GM19467 (cell line): ENCODE results near the gene TTC24.
A peak's percentile ranks its signal among the peaks of the same experiment; 100 is the strongest.
"Not testable (repeated sequence)": the region's sequence is repeated elsewhere in the genome, so short reads cannot be mapped to it uniquely, and the experiment has no call there.

Experiments used
- ATAC-seq: cut with Tn5 transposase; IDR thresholded peaks from one replicate; pipeline ENCODE4 v1.9.1; 2021; ENCODE audit warnings: mild to moderate bottlenecking, moderate library complexity; ENCODE audit not compliant: unreplicated experiment

The TTC24 gene

GRCh38 chr1:156586323-156586722 lies 6.8 kb downstream of the TTC24 start:
- no peak for ATAC-seq

- no peak for ATAC-seq
Observed at GRCh38 chr1:156586892-156587477, 7.5 kb downstream of the TTC24 start.

GRCh38 chr1:156587927-156588326 lies 8.4 kb downstream of the TTC24 start:
- not testable (repeated sequence) for ATAC-seq

GRCh38 chr1:156589546-156589945 lies 10.0 kb downstream of the TTC24 start:
- ATAC-seq, result no peak

GRCh38 chr1:156590326-156591180 lies 11.0 kb downstream of the TTC24 start:
- no peak for ATAC-seq

GRCh38 chr1:156591181-156591431 lies 11.6 kb downstream of the TTC24 start:
- no peak for ATAC-seq

- ATAC-seq, result peak; percentile 80
Observed at GRCh38 chr1:156591432-156592157, 12.1 kb downstream of the TTC24 start, which contains the start of gene NAXE. Gene NAXE (plus strand): TSS chr1:156591776. CDS start chr1:156591805, 29 bp downstream.

GRCh38 chr1:156592158-156592909 lies 12.8 kb downstream of the TTC24 start:
- ATAC-seq, result no peak

- no peak for ATAC-seq
Observed at GRCh38 chr1:156592910-156593660, 13.6 kb downstream of the TTC24 start.

GRCh38 chr1:156593661-156593989 lies 14.1 kb downstream of the TTC24 start:
- ATAC-seq, result no peak

GRCh38 chr1:156594190-156594589 lies 14.7 kb downstream of the TTC24 start:
- no peak for ATAC-seq

GRCh38 chr1:156595016-156595415 lies 15.5 kb downstream of the TTC24 start:
- no peak for ATAC-seq

GRCh38 chr1:156596426-156596825 lies 16.9 kb downstream of the TTC24 start:
- ATAC-seq, result no peak

- no peak for ATAC-seq
Observed at GRCh38 chr1:156598125-156598524, 18.6 kb downstream of the TTC24 start.

GRCh38 chr1:156598731-156599432 lies 19.4 kb downstream of the TTC24 start:
- no peak for ATAC-seq

GRCh38 chr1:156599811-156600210 lies 20.3 kb downstream of the TTC24 start:
- ATAC-seq, result no peak

GRCh38 chr1:156600733-156601121 lies 21.2 kb downstream of the TTC24 start:
- no peak for ATAC-seq

GRCh38 chr1:156601122-156601830 lies 21.8 kb downstream of the TTC24 start, which contains the start of gene GPATCH4:
Gene GPATCH4 (minus strand): TSS chr1:156601479.
- ATAC-seq, result no peak

- no peak for ATAC-seq
Observed at GRCh38 chr1:156601892-156602291, 22.4 kb downstream of the TTC24 start.
